Endothelial cell of umbilical vein (primary cell): ENCODE results near the gene CBX4. TPM values are rescaled to one million over a fixed set of nuclear protein-coding genes. Genes with fewer than 3 reads are reported as not detected.

ENCODE experiments used
- BruUV-seq: library from RNA; stranded (reverse); fragments of 400-500 nt; replicated peaks from 2 replicates; lab custom pipeline; 2021; lab: Mats Ljungman, UMichigan
- CTCF ChIA-PET: fragments of 300-600, 350-600 bp; sonication (Branson Sonifier 250); formaldehyde crosslinking; loops from one replicate; lab custom pipeline; 2021; ENCODE audit warnings: antibody characterized with exemption, inconsistent platforms; lab: Charles Lee
- POLR2A ChIA-PET: fragments of 300-600, 350-600 bp; sonication (Branson Sonifier 250); formaldehyde crosslinking; loops from one replicate; lab custom pipeline; 2021; ENCODE audit warnings: antibody characterized with exemption, inconsistent platforms; lab: Charles Lee
- DNase-seq: peaks from one replicate; pipeline ENCODE4 v3.0.0-alpha.2; 2011; ENCODE audit warnings: low read depth, low spot score
- FAIRE-seq: peaks from 2 replicates; lab custom pipeline; 2011; peaks lifted over from hg19 to GRCh38; lab: Jason Lieb, UNC
- H2AFZ ChIP-seq: 2 replicates; pipeline ENCODE4 v1.6.0; 2012; ENCODE audit warnings: low read depth, low read length, control low read depth, inconsistent platforms
- H3K27ac ChIP-seq: 2 replicates; pipeline ENCODE4 v1.5.1; 2011; ENCODE audit warnings: low read depth, mild to moderate bottlenecking, control low read depth, low read length, moderate library complexity; ENCODE audit not compliant: insufficient read depth
- H3K27me3 ChIP-seq, 2 experiments: 2 replicates each; pipeline versions ENCODE4 v1.6.0 to v1.6.1; 2011; ENCODE audit warnings: low read length in 2 of 2, mixed read lengths in 1 of 2; ENCODE audit not compliant: control insufficient read depth in 2 of 2, insufficient read depth in 2 of 2
- H3K36me3 ChIP-seq, 2 experiments: 2 replicates in 1 of 2; 3 replicates in 1 of 2; pipeline ENCODE4 v1.5.1; 2011; ENCODE audit warnings: low read length in 2 of 2, mild to moderate bottlenecking in 1 of 2, moderate library complexity in 1 of 2; ENCODE audit not compliant: control insufficient read depth in 2 of 2, insufficient read depth in 2 of 2; ENCODE audit errors: extremely low read depth in 1 of 2
- H3K4me1 ChIP-seq: 3 replicates; pipeline ENCODE4 v1.5.1; 2011; ENCODE audit warnings: mild to moderate bottlenecking, low read length; ENCODE audit not compliant: control insufficient read depth, insufficient read depth; ENCODE audit errors: extremely low read depth
- H3K4me2 ChIP-seq: 2 replicates; pipeline ENCODE4 v1.6.1; 2011; ENCODE audit warnings: low read length, control low read depth, mixed read lengths; ENCODE audit not compliant: insufficient read depth
- H3K4me3 ChIP-seq, 3 experiments: fragments of 200-600 bp in 1 of 3; sonication (generic), shearing (Covaris generic) in 1 of 3; replicated peaks in 1 of 3; 2 replicates each; pipeline ENCODE4 v1.5.1; 2011 to 2016; ENCODE audit warnings: control low read depth in 3 of 3, low read length in 3 of 3, mild to moderate bottlenecking in 2 of 3, inconsistent platforms in 1 of 3, low read depth in 1 of 3, moderate library complexity in 1 of 3; ENCODE audit not compliant: insufficient read depth in 1 of 3
- H3K79me2 ChIP-seq: 2 replicates; pipeline ENCODE4 v1.6.0; 2012; ENCODE audit warnings: low read length, inconsistent platforms; ENCODE audit not compliant: control insufficient read depth, insufficient read depth
- H3K9ac ChIP-seq: replicated peaks from 2 replicates; pipeline ENCODE3; 2011; ENCODE audit warnings: low read length, control low read depth; ENCODE audit not compliant: insufficient read depth; ENCODE audit errors: extremely low read depth
- H3K9me1 ChIP-seq: replicated peaks from 3 replicates; pipeline ENCODE4 v1.6.0; 2011; ENCODE audit warnings: mild to moderate bottlenecking, low read length; ENCODE audit not compliant: control insufficient read depth, insufficient read depth; ENCODE audit errors: extremely low read depth
- H3K9me3 ChIP-seq: replicated peaks from 2 replicates; pipeline ENCODE4 v1.5.1; 2012; ENCODE audit warnings: low read length, inconsistent platforms; ENCODE audit not compliant: control insufficient read depth, insufficient read depth
- H4K20me1 ChIP-seq: replicated peaks from 2 replicates; pipeline ENCODE3; 2011; ENCODE audit warnings: mild to moderate bottlenecking, low read length; ENCODE audit not compliant: control insufficient read depth, insufficient read depth; ENCODE audit errors: extremely low read depth
- EZH2 ChIP-seq: IDR thresholded peaks from 2 replicates; pipeline ENCODE4 v1.6.1; 2012; ENCODE audit warnings: borderline replicate concordance, low read depth, mild to moderate bottlenecking, moderate library complexity, low read length, inconsistent platforms; ENCODE audit not compliant: severe bottlenecking
- FOS ChIP-seq: IDR thresholded peaks from 2 replicates; pipeline ENCODE4 v1.6.1; 2011; ENCODE audit warnings: mild to moderate bottlenecking, low read length, moderate library complexity, borderline replicate concordance; ENCODE audit not compliant: insufficient read depth
- GATA2 ChIP-seq: IDR thresholded peaks from 2 replicates; pipeline ENCODE4 v1.7.0; 2011; ENCODE audit warnings: low read depth, mild to moderate bottlenecking, moderate library complexity, mixed read lengths, low read length; ENCODE audit not compliant: insufficient read length, insufficient read depth
- JUN ChIP-seq: IDR thresholded peaks from 2 replicates; pipeline ENCODE4 v1.6.1; 2011; ENCODE audit warnings: borderline replicate concordance, low read depth; ENCODE audit not compliant: insufficient read length, insufficient read depth
- MAX ChIP-seq: IDR thresholded peaks from 2 replicates; pipeline ENCODE4 v1.6.1; 2011; ENCODE audit not compliant: insufficient read depth, insufficient read length
- MYC ChIP-seq: IDR thresholded peaks from one replicate; pipeline ENCODE4 v1.6.1; 2011; ENCODE audit warnings: mild to moderate bottlenecking, low read depth, low read length
- POLR2A ChIP-seq: IDR thresholded peaks from 2 replicates; pipeline ENCODE4 v1.6.1; 2012; ENCODE audit warnings: low read depth, mild to moderate bottlenecking, control low read depth, low read length
- POLR2AphosphoS5 ChIP-seq: IDR thresholded peaks from 2 replicates; pipeline ENCODE4 v1.6.1; 2012; ENCODE audit warnings: low read depth, mild to moderate bottlenecking, control low read depth, low read length, moderate library complexity; ENCODE audit not compliant: insufficient read depth
- dilution Hi-C: fragments of 300-500 bp; cut with MboI; formaldehyde crosslinking; loops from one replicate; pipeline ENCODE4 v1.15.0; 2019; ENCODE audit warnings: low sequenced_read_pairs; ENCODE audit not compliant: extremely low pct_ligation_motif_present
- intact Hi-C: fragments of 100-400 bp; cut with micrococcal nuclease; formaldehyde crosslinking; loops from one replicate; pipeline ENCODE4 v1.10.0; 2022
- polyA plus RNA-seq, 4 experiments: library from polyadenylated mRNA; depleted of rRNA in 3 of 4; stranded (reverse) in 3 of 4; unstranded in 1 of 4; fragments of >200 nt; gene quantifications; 2 replicates each; pipeline versions ENCODE4 v1.2.1 to v1.2.3, GENCODE V29; 2011 to 2012; ENCODE audit warnings: missing spikeins in 1 of 4
- total RNA-seq: library from RNA; stranded (reverse); gene quantifications from 2 replicates; pipeline ENCODE4 v1.2.3, GENCODE V29; 2021
- TF ChIP-seq, protein P1 (sequence below), 2 donors: IDR thresholded peaks; 1 replicate in 1 of 2; 2 replicates in 1 of 2; pipeline ENCODE4 v1.5.1; 2011; ENCODE audit warnings: low read length in 2 of 2, mild to moderate bottlenecking in 2 of 2, moderate library complexity in 2 of 2, control low read depth in 1 of 2, inconsistent platforms in 1 of 2, low read depth in 1 of 2; ENCODE audit not compliant: insufficient read depth in 1 of 2; ENCODE audit errors: extremely low read depth in 1 of 2

Gene CBX4
- total and polyA plus RNA-seq, 2 donors (not counting 3 experiments of a cell fraction or from before 2014, with no cell fraction given): 7.0 to 12.3 TPM

- intact Hi-C loops: no loop called here
- no peak overlapping the region for H3K27ac ChIP-seq
- ChIA-PET POLR2A (no interaction called here), CTCF (interaction anchor here (1.0 to 1.4 kb wide), 3 partner anchors 12 to 18 kb away, joined by 3 read pairs; no protein-coding TSS in a partner anchor)
- no peak overlapping the region for H3K9ac ChIP-seq
- dilution Hi-C loops: no loop called here
- TF ChIP-seq, protein P1, sequence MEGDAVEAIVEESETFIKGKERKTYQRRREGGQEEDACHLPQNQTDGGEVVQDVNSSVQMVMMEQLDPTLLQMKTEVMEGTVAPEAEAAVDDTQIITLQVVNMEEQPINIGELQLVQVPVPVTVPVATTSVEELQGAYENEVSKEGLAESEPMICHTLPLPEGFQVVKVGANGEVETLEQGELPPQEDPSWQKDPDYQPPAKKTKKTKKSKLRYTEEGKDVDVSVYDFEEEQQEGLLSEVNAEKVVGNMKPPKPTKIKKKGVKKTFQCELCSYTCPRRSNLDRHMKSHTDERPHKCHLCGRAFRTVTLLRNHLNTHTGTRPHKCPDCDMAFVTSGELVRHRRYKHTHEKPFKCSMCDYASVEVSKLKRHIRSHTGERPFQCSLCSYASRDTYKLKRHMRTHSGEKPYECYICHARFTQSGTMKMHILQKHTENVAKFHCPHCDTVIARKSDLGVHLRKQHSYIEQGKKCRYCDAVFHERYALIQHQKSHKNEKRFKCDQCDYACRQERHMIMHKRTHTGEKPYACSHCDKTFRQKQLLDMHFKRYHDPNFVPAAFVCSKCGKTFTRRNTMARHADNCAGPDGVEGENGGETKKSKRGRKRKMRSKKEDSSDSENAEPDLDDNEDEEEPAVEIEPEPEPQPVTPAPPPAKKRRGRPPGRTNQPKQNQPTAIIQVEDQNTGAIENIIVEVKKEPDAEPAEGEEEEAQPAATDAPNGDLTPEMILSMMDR (IDR thresholded peaks at IDR 0.05; ENCODE audit: extremely low read depth in 1 of 2, insufficient read depth in 1 of 2, low read depth in 1 of 2, low read length in 2 of 2): no peak
- no peak for TF ChIP-seq EZH2
- no peak for TF ChIP-seq MAX
- TF ChIP-seq POLR2A: no peak
- TF ChIP-seq FOS: no peak
- no peak for TF ChIP-seq POLR2AphosphoS5
- no peak for TF ChIP-seq MYC
- no peak for TF ChIP-seq GATA2
- TF ChIP-seq JUN: no peak
- no peak for FAIRE-seq
- no peaks in the 10 kb centered on the region for H3K79me2 ChIP-seq
- no peaks in the 10 kb centered on the region for H3K4me1 ChIP-seq
- no peak overlapping the region for H2AFZ ChIP-seq
- no peak overlapping the region for H3K4me3 ChIP-seq
- H3K9me1 ChIP-seq: no peaks in the 10 kb centered on the region
- no peaks in the 10 kb centered on the region for H4K20me1 ChIP-seq
- DNase-seq: no peak
- H3K27me3 ChIP-seq: peaks cover 92 to 96% of the 10 kb centered on the region in 2 experiments
- BruUV-seq: no TSS peak
- no peaks in the 10 kb centered on the region for H3K9me3 ChIP-seq
- no peaks in the 10 kb centered on the region for H3K36me3 ChIP-seq
- no peak overlapping the region for H3K4me2 ChIP-seq
Measured at GRCh38 chr17:79804856-79805696, 34.2 kb downstream of the CBX4 start.
